ENCODE data around the gene PID1. TPM values are rescaled to one million over a fixed set of nuclear protein-coding genes. Genes with fewer than 3 reads are reported as not detected.

PID1 gene
- total RNA-seq, 1 donor from 2014 or later, result 5.3 TPM

DNA sequence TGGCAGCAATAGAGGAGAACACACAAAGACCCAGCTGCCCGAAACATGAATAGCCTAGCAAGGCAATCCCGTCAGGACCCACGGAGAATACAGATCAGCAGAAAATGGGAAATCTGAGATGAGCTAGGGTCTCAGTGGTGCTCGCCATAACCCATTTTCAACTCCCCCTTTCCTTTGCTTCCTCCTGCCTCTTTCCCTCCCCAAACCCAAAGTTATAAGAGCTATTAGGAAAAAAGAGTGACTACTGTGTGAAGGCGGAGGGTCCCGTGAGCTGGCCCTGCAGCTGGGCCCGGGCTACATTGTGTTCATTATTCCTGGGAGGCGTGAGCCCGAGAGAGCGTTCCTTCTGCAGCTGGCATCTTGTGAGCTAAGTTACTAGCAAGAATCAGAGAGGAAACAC, 118.4 kb downstream of the PID1 start:
- H3K4me3 Mint-ChIP-seq (ENCODE audit: unreplicated experiment), result no peak overlapping the region
- H3K27ac Mint-ChIP-seq (ENCODE audit: unreplicated experiment), result no peak overlapping the region
- H3K27me3 Mint-ChIP-seq (ENCODE audit: unreplicated experiment), result no peaks in the 10 kb centered on the region
- H3K9me3 Mint-ChIP-seq (ENCODE audit: unreplicated experiment), result no peaks in the 10 kb centered on the region
- H3K4me1 Mint-ChIP-seq (ENCODE audit: low read depth, unreplicated experiment), result no peaks in the 10 kb centered on the region
- DNase-seq, result no peak
- no peaks in the 10 kb centered on the region for H3K36me3 Mint-ChIP-seq (ENCODE audit: unreplicated experiment)
- TF ChIP-seq, protein P1, sequence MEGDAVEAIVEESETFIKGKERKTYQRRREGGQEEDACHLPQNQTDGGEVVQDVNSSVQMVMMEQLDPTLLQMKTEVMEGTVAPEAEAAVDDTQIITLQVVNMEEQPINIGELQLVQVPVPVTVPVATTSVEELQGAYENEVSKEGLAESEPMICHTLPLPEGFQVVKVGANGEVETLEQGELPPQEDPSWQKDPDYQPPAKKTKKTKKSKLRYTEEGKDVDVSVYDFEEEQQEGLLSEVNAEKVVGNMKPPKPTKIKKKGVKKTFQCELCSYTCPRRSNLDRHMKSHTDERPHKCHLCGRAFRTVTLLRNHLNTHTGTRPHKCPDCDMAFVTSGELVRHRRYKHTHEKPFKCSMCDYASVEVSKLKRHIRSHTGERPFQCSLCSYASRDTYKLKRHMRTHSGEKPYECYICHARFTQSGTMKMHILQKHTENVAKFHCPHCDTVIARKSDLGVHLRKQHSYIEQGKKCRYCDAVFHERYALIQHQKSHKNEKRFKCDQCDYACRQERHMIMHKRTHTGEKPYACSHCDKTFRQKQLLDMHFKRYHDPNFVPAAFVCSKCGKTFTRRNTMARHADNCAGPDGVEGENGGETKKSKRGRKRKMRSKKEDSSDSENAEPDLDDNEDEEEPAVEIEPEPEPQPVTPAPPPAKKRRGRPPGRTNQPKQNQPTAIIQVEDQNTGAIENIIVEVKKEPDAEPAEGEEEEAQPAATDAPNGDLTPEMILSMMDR (IDR thresholded peaks at IDR 0.05; ENCODE audit: partially characterized antibody, unreplicated experiment), result no peak

DNA sequence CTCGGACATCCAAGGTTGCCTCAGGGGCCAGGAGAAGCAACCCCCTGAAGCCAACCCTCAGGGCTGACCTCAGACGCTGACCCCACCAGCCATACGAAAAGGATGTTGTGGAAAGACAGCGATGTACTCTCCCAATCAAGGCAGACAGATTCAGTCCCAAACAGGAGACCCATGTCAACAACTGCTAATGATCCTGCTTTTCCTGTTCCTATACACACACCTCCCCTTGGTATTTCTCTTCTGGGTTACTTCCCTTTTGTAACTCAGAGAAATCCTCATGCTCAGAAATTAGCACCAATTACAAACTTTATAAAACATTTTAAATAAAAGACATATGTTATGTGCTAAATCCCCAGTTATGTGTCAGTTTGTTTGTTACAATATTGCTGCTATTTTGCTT, 120.8 kb downstream of the PID1 start:
- Mint-ChIP-seq H3K36me3 (ENCODE audit: unreplicated experiment) (no peaks in the 10 kb centered on the region), H3K4me1 (ENCODE audit: low read depth, unreplicated experiment) (no peaks in the 10 kb centered on the region), H3K27ac (ENCODE audit: unreplicated experiment) (no peak overlapping the region), H3K4me3 (ENCODE audit: unreplicated experiment) (no peak overlapping the region), H3K9me3 (ENCODE audit: unreplicated experiment) (peaks cover 1% of the 10 kb centered on the region), H3K27me3 (ENCODE audit: unreplicated experiment) (no peaks in the 10 kb centered on the region)
- DNase-seq, result no peak
- TF ChIP-seq, protein P1 (IDR thresholded peaks at IDR 0.05; ENCODE audit: partially characterized antibody, unreplicated experiment), result no peak

DNA sequence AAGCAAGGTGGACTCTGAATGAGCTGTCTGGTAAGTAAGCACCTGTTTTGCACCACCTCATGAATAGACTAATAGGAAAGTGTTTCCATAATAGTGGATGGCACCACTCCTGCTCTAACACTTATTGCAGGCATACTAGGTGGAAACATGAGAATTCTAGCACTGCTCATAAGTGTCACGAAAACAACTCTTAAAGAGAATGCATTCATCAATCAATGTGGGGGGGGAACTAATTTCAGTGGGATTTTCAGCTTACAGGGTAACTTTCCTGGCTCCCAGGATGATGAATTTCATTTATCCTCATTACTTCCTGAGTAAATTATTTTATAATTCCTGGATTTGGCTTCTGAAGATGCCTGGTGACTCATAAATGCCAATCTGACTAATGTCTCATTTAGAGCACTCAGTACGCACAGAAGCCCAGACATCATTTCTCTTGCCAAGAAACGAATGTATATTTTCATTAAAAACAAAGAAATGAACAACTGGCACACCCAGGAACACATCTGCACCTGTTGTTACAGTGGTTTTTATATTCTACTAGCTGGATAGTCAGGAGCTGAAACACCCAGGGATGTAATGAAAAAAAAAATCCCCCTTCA, 129.6 kb downstream of the PID1 start:
- Mint-ChIP-seq H3K27ac (ENCODE audit: unreplicated experiment) (no peak overlapping the region), H3K4me1 (ENCODE audit: low read depth, unreplicated experiment) (no peaks in the 10 kb centered on the region), H3K27me3 (ENCODE audit: unreplicated experiment) (no peaks in the 10 kb centered on the region), H3K4me3 (ENCODE audit: unreplicated experiment) (no peak overlapping the region), H3K9me3 (ENCODE audit: unreplicated experiment) (peaks cover 1% of the 10 kb centered on the region), H3K36me3 (ENCODE audit: unreplicated experiment) (no peaks in the 10 kb centered on the region)
- DNase-seq, result no peak
- TF ChIP-seq, protein P1 (IDR thresholded peaks at IDR 0.05; ENCODE audit: partially characterized antibody, unreplicated experiment), result no peak

DNA sequence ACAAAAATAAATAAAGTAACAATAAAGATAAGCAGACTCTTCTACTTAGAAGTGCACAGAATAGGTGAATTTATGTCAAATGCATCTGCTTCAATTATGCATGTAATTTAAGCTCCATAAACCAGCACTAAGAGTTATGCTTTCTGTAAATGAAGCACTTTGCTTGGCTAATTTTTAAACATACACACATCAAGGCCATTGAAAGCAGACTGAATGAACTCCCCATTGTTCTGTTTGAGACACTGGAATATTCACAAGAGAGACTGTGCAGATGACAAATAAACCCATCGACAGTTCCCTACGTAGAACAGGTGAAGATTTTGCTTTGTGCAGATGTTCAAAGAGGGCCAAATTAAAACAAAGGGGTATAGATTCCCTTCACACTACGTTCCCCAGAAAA, 133.4 kb downstream of the PID1 start:
- no peak for DNase-seq
- no peak overlapping the region for H3K4me3 Mint-ChIP-seq (ENCODE audit: unreplicated experiment)
- H3K4me1 Mint-ChIP-seq (ENCODE audit: low read depth, unreplicated experiment), result no peaks in the 10 kb centered on the region
- no peaks in the 10 kb centered on the region for H3K27me3 Mint-ChIP-seq (ENCODE audit: unreplicated experiment)
- TF ChIP-seq, protein P1 (IDR thresholded peaks at IDR 0.05; ENCODE audit: partially characterized antibody, unreplicated experiment), result no peak
- no peak overlapping the region for H3K27ac Mint-ChIP-seq (ENCODE audit: unreplicated experiment)
- H3K36me3 Mint-ChIP-seq (ENCODE audit: unreplicated experiment), result no peaks in the 10 kb centered on the region
- H3K9me3 Mint-ChIP-seq (ENCODE audit: unreplicated experiment), result no peaks in the 10 kb centered on the region

DNA sequence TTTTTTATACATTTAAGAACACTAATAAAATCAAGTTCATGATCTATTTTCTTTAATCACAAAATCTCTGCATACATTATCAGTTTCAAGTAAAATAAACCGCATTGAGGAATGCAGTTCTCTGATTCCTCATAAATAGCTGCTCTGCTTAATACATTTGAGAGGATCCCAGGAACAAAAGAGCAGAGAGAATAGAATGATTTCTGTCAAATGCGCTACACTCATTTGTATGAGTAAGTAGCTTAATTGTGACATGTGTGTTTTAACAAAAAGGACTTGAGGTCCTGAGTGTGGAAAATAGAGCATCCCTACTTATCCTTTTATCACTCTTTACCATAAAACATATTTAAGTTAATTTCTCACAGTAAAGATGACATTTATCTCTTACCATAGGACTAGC, 134.0 kb downstream of the PID1 start:
- Mint-ChIP-seq H3K9me3 (ENCODE audit: unreplicated experiment) (no peaks in the 10 kb centered on the region), H3K4me1 (ENCODE audit: low read depth, unreplicated experiment) (no peaks in the 10 kb centered on the region), H3K36me3 (ENCODE audit: unreplicated experiment) (no peaks in the 10 kb centered on the region), H3K27me3 (ENCODE audit: unreplicated experiment) (no peaks in the 10 kb centered on the region), H3K27ac (ENCODE audit: unreplicated experiment) (no peak overlapping the region), H3K4me3 (ENCODE audit: unreplicated experiment) (no peak overlapping the region)
- no peak for DNase-seq
- TF ChIP-seq, protein P1 (IDR thresholded peaks at IDR 0.05; ENCODE audit: partially characterized antibody, unreplicated experiment), result no peak
